GM23338 (cell line): Measurements from ENCODE around the gene LNP1.

Source experiments
- CTCF ChIP-seq, 2 experiments: fragments of 200-600 bp in 1 of 2; sonication (generic) in 1 of 2; conservative IDR thresholded peaks; 2 replicates each; pipeline versions ENCODE4 v1.5.1 to v1.6.1; 2016 to 2017; ENCODE audit warnings: antibody characterized with exemption in 2 of 2, low read depth in 2 of 2, mild to moderate bottlenecking in 2 of 2, moderate library complexity in 1 of 2
- EZH2 ChIP-seq: fragments of 200-600 bp; sonication (generic); IDR thresholded peaks from one replicate; pipeline ENCODE4 v1.8.0; 2017; ENCODE audit warnings: antibody characterized with exemption, mild to moderate bottlenecking, low read depth; ENCODE audit not compliant: unreplicated experiment
- EZH2phosphoT487 ChIP-seq: fragments of 200-600 bp; sonication (generic); IDR thresholded peaks from one replicate; pipeline ENCODE4 v1.8.1; 2018; ENCODE audit warnings: antibody characterized with exemption; ENCODE audit not compliant: unreplicated experiment
- JUNB ChIP-seq: IDR thresholded peaks from one replicate; pipeline ENCODE4 v1.6.1; 2016; ENCODE audit warnings: antibody characterized with exemption; ENCODE audit not compliant: unreplicated experiment
- NANOG ChIP-seq: IDR thresholded peaks from 2 replicates; pipeline ENCODE4 v1.6.1; 2016; ENCODE audit warnings: antibody characterized with exemption, borderline replicate concordance
- POLR2AphosphoS5 ChIP-seq: IDR thresholded peaks from 2 replicates; pipeline ENCODE4 v1.6.1; 2016; ENCODE audit warnings: antibody characterized with exemption, low read depth
- REST ChIP-seq: IDR thresholded peaks from one replicate; pipeline ENCODE4 v1.6.1; 2018; ENCODE audit warnings: antibody characterized with exemption; ENCODE audit not compliant: unreplicated experiment
- ZNF331 ChIP-seq: fragments of 250-450 bp; sonication (Bioruptor Pico); IDR thresholded peaks from 2 replicates; pipeline ENCODE4 v1.5.0; 2020; ENCODE audit warnings: low read depth, mild to moderate bottlenecking, moderate library complexity

GRCh38 chr3:100467133-100467532, 65.8 kb downstream of the LNP1 start:
- TF ChIP-seq CTCF (conservative IDR thresholded peaks at IDR 0.05; ENCODE audit: low read depth in 2 of 2) = no peak
- no peak for TF ChIP-seq EZH2
- TF ChIP-seq ZNF331 (CRISPR knock-in tag) = no peak
- no peak for TF ChIP-seq POLR2AphosphoS5
- TF ChIP-seq EZH2phosphoT487 = no peak
- TF ChIP-seq REST = no peak
- TF ChIP-seq JUNB = no peak
- no peak for TF ChIP-seq NANOG
